Osteocyte (in vitro differentiated cells): ENCODE measurements around the gene ZNF644. TPM values are rescaled to one million over a fixed set of nuclear protein-coding genes. Genes with fewer than 3 reads are reported as not detected.
"Not testable (repeated sequence)": the region's sequence is repeated elsewhere in the genome, so short reads cannot be mapped to it uniquely, and the experiment has no call there.

Source experiments
- DNase-seq: peaks from one replicate; pipeline ENCODE4 v3.0.0; 2021; ENCODE audit warnings: mixed read lengths; ENCODE audit not compliant: unreplicated experiment; ENCODE audit errors: extremely low spot score
- H3K27ac Mint-ChIP-seq: one replicate; pipeline ENCODE4 v1.8.0; 2021; ENCODE audit warnings: mild to moderate bottlenecking, mixed read lengths; ENCODE audit not compliant: unreplicated experiment
- H3K27me3 Mint-ChIP-seq: one replicate; pipeline ENCODE4 v1.8.0; 2021; ENCODE audit warnings: mixed read lengths; ENCODE audit not compliant: unreplicated experiment
- H3K36me3 Mint-ChIP-seq: one replicate; pipeline ENCODE4 v1.8.0; 2021; ENCODE audit warnings: mixed read lengths; ENCODE audit not compliant: unreplicated experiment
- H3K4me1 Mint-ChIP-seq: one replicate; pipeline ENCODE4 v1.8.0; 2021; ENCODE audit warnings: mixed read lengths; ENCODE audit not compliant: unreplicated experiment
- H3K4me3 Mint-ChIP-seq: one replicate; pipeline ENCODE4 v1.8.0; 2021; ENCODE audit warnings: mild to moderate bottlenecking, moderate library complexity, mixed read lengths; ENCODE audit not compliant: unreplicated experiment
- H3K9me3 Mint-ChIP-seq: one replicate; pipeline ENCODE4 v1.8.0; 2021; ENCODE audit warnings: mixed read lengths; ENCODE audit not compliant: unreplicated experiment
- CTCF ChIP-seq: fragments of 200-600 bp; sonication (generic); IDR thresholded peaks from 2 replicates; pipeline ENCODE4 v1.5.0; 2021; ENCODE audit warnings: antibody characterized with exemption, mild to moderate bottlenecking, moderate library complexity
- total RNA-seq: library from RNA; stranded (reverse); gene quantifications from 2 replicates; pipeline ENCODE4 v1.2.1, GENCODE V29; 2021

ZNF644 gene
- total RNA-seq, 1 donor from 2014 or later = 57.4 TPM

DNA sequence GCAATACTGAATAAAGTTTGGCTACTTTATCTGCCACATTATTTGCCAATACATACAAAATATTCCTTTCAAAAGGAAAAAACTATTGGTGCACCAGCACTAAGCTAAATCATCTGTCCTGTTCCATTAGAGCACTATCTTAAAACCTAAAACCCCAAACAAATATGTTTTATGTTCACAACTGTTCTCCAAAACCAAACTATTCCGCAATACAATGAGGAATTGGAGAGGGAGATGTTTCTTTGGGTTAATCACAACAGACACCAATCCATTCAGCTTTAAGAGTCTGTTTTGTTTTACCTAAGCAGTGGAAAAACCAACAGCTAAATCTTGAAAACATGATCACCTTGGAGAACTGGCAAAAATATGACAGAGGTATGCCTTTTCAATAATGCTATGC, 85.1 kb downstream of the ZNF644 start:
- Mint-ChIP-seq H3K27ac (no peak overlapping the region), H3K27me3 (no peaks in the 10 kb centered on the region), H3K4me1 (peaks cover under 1% of the 10 kb centered on the region), H3K9me3 (no peaks in the 10 kb centered on the region), H3K36me3 (peaks cover 44% of the 10 kb centered on the region), H3K4me3 (no peak overlapping the region)
- no peak for DNase-seq
- TF ChIP-seq CTCF = no peak

- no peak overlapping the region for H3K27ac Mint-ChIP-seq
- TF ChIP-seq CTCF = no peak
- no peak for DNase-seq
- H3K4me3 Mint-ChIP-seq = no peak overlapping the region
- peaks cover 2% of the 10 kb centered on the region for H3K4me1 Mint-ChIP-seq
- H3K27me3 Mint-ChIP-seq = no peaks in the 10 kb centered on the region
- peaks cover 44% of the 10 kb centered on the region for H3K36me3 Mint-ChIP-seq
- no peaks in the 10 kb centered on the region for H3K9me3 Mint-ChIP-seq
Measured at GRCh38 chr1:90936061-90936460, 85.8 kb downstream of the ZNF644 start.

- H3K27ac Mint-ChIP-seq, DNase-seq, H3K27me3 Mint-ChIP-seq, H3K36me3 Mint-ChIP-seq, H3K4me3 Mint-ChIP-seq, H3K9me3 Mint-ChIP-seq: not testable (repeated sequence)
- H3K4me1 Mint-ChIP-seq = peaks cover 33% of the 10 kb centered on the region
Measured at GRCh38 chr1:90928231-90928630, 93.6 kb downstream of the ZNF644 start.

- H3K4me3 Mint-ChIP-seq, DNase-seq, H3K36me3 Mint-ChIP-seq, H3K27me3 Mint-ChIP-seq, H3K9me3 Mint-ChIP-seq, H3K27ac Mint-ChIP-seq: not testable (repeated sequence)
- H3K4me1 Mint-ChIP-seq = peaks cover 36% of the 10 kb centered on the region
Measured at GRCh38 chr1:90927674-90928073, 94.2 kb downstream of the ZNF644 start.

- TF ChIP-seq CTCF = no peak
- no peak for DNase-seq
- Mint-ChIP-seq H3K27me3 (no peaks in the 10 kb centered on the region), H3K27ac (no peak overlapping the region), H3K4me3 (no peak overlapping the region), H3K9me3 (no peaks in the 10 kb centered on the region), H3K4me1 (peaks cover 37% of the 10 kb centered on the region), H3K36me3 (peaks cover 10% of the 10 kb centered on the region)
Measured at GRCh38 chr1:90926971-90927370, 94.9 kb downstream of the ZNF644 start.

GRCh38 chr1:90925928-90926869, 95.6 kb downstream of the ZNF644 start:
- no peak overlapping the region for H3K27ac Mint-ChIP-seq
- no peaks in the 10 kb centered on the region for H3K27me3 Mint-ChIP-seq
- H3K36me3 Mint-ChIP-seq = peaks cover 10% of the 10 kb centered on the region
- DNase-seq = no peak
- no peaks in the 10 kb centered on the region for H3K9me3 Mint-ChIP-seq
- TF ChIP-seq CTCF = no peak
- H3K4me3 Mint-ChIP-seq = no peak overlapping the region
- peaks cover 37% of the 10 kb centered on the region for H3K4me1 Mint-ChIP-seq
